HEK293T (cell line): ENCODE measurements around the gene SOX21.

Experiments used
- CTCF ChIA-PET: fragments of 350-600 bp; formaldehyde crosslinking; extraction: SDS; loops from one replicate; lab custom pipeline; 2021; ENCODE audit warnings: antibody characterized with exemption, inconsistent platforms; lab: Yijun Ruan, JAX
- POLR2A ChIA-PET: fragments of 350-600 bp; formaldehyde crosslinking; extraction: SDS; loops from one replicate; lab custom pipeline; 2020; ENCODE audit warnings: antibody characterized with exemption, inconsistent platforms; lab: Yijun Ruan, JAX
- DNase-seq: peaks from one replicate; pipeline ENCODE4 v3.0.0; 2012; ENCODE audit warnings: mixed read lengths; ENCODE audit errors: extremely low spot score
- ARNT ChIP-seq: fragments of 450-650 bp; IDR thresholded peaks from 2 replicates; pipeline ENCODE4 v1.6.1; 2017; ENCODE audit warnings: mild to moderate bottlenecking
- BHLHE40 ChIP-seq: fragments of 450-650 bp; IDR thresholded peaks from 2 replicates; pipeline ENCODE4 v1.6.1; 2016; ENCODE audit warnings: mild to moderate bottlenecking, moderate library complexity, borderline replicate concordance
- CTBP1 ChIP-seq: fragments of 450-650 bp; IDR thresholded peaks from 2 replicates; pipeline ENCODE4 v1.6.1; 2016; ENCODE audit warnings: borderline replicate concordance
- ELF4 ChIP-seq: fragments of 450-650 bp; IDR thresholded peaks from 2 replicates; pipeline ENCODE4 v1.6.1; 2017; ENCODE audit warnings: antibody characterized with exemption
- FOXA1 ChIP-seq: fragments of 450-650 bp; IDR thresholded peaks from 2 replicates; pipeline ENCODE4 v1.6.1; 2016; ENCODE audit warnings: mild to moderate bottlenecking
- FOXK2 ChIP-seq: fragments of 450-650 bp; IDR thresholded peaks from 2 replicates; pipeline ENCODE4 v1.6.1; 2016; ENCODE audit warnings: mild to moderate bottlenecking
- FOXM1 ChIP-seq: fragments of 450-650 bp; IDR thresholded peaks from 2 replicates; pipeline ENCODE4 v1.6.1; 2017; ENCODE audit warnings: mild to moderate bottlenecking, borderline replicate concordance
- HDGF ChIP-seq: fragments of 450-650 bp; IDR thresholded peaks from 2 replicates; pipeline ENCODE4 v1.6.1; 2017; ENCODE audit warnings: antibody characterized with exemption, borderline replicate concordance
- L3MBTL2 ChIP-seq: fragments of 450-650 bp; conservative IDR thresholded peaks from 2 replicates; pipeline ENCODE4 v1.6.1; 2016; ENCODE audit warnings: mild to moderate bottlenecking
- LEF1 ChIP-seq: fragments of 450-650 bp; IDR thresholded peaks from 2 replicates; pipeline ENCODE4 v1.6.1; 2017; ENCODE audit warnings: mild to moderate bottlenecking, borderline replicate concordance
- NFRKB ChIP-seq: fragments of 450-650 bp; IDR thresholded peaks from 2 replicates; pipeline ENCODE4 v1.6.1; 2016; ENCODE audit warnings: mild to moderate bottlenecking, moderate library complexity
- SP1 ChIP-seq: fragments of 450-650 bp; IDR thresholded peaks from 2 replicates; pipeline ENCODE4 v1.6.1; 2017
- SUZ12 ChIP-seq: fragments of 450-650 bp; IDR thresholded peaks from 2 replicates; pipeline ENCODE4 v1.6.1; 2016; ENCODE audit warnings: mild to moderate bottlenecking
- TARDBP ChIP-seq: fragments of 450-650 bp; IDR thresholded peaks from 2 replicates; pipeline ENCODE4 v1.6.1; 2016
- ZNF384 ChIP-seq: fragments of 450-650 bp; IDR thresholded peaks from 2 replicates; pipeline ENCODE4 v1.6.1; 2016
- TF ChIP-seq, protein P1 (sequence below): fragments of 450-650 bp; IDR thresholded peaks from 2 replicates; pipeline ENCODE4 v1.6.1; 2016

The SOX21 gene

GRCh38 chr13:94662274-94662945 lies 49.9 kb downstream of the SOX21 start:
- CTCF ChIA-PET: interaction anchor here (0.7 to 4.1 kb wide), 9 partner anchors 10 to 425 kb away, joined by 3 to 31 read pairs (median 4); no protein-coding TSS in a partner anchor
- DNase-seq: no peak
- TF ChIP-seq ARNT (no peak), NFRKB (no peak), ZNF384 (no peak), HDGF (no peak), ELF4 (no peak), L3MBTL2 (no peak), LEF1 (no peak), FOXK2 (no peak), SUZ12 (no peak), TARDBP (no peak), CTBP1 (no peak), FOXM1 (no peak), SP1 (no peak), FOXA1 (no peak), BHLHE40 (no peak)
- TF ChIP-seq, protein P1, sequence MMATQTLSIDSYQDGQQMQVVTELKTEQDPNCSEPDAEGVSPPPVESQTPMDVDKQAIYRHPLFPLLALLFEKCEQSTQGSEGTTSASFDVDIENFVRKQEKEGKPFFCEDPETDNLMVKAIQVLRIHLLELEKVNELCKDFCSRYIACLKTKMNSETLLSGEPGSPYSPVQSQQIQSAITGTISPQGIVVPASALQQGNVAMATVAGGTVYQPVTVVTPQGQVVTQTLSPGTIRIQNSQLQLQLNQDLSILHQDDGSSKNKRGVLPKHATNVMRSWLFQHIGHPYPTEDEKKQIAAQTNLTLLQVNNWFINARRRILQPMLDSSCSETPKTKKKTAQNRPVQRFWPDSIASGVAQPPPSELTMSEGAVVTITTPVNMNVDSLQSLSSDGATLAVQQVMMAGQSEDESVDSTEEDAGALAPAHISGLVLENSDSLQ: no peak
- POLR2A ChIA-PET: interaction anchor here (0.6 kb wide), 1 partner anchor 9 kb away, joined by 3 read pairs; no protein-coding TSS in a partner anchor

DNA sequence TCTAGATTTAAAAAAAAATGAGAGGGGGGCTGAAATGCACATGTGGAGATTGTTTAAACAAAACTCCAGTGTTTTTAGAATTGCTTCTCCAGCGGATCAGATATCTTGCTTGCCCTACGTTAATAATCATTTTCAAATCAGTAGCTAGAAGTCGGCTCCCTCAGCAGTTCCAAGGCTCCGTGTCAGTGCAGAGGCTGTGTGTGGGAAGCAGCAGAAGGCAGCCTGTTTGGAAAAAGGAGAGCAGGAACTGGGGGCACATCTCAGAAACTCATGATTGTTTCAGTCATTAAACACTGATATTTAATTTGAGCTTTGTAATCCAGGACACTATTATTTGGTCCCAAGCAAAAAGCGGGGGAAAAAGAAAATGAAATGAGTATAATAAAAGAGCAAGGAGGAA lies 50.9 kb downstream of the SOX21 start:
- ChIA-PET POLR2A (interaction anchor here (0.7 kb wide), 1 partner anchor 110 kb away, joined by 3 read pairs; no protein-coding TSS in a partner anchor), CTCF (interaction anchor here (0.6 to 4.1 kb wide), 20 partner anchors 11 to 1400 kb away, joined by 3 to 31 read pairs (median 3); no protein-coding TSS in a partner anchor)
- TF ChIP-seq ELF4 (no peak), NFRKB (no peak), L3MBTL2 (no peak), ARNT (no peak), ZNF384 (no peak), SP1 (no peak), FOXM1 (no peak), HDGF (no peak), LEF1 (no peak), FOXK2 (no peak), BHLHE40 (no peak), FOXA1 (no peak), CTBP1 (no peak), SUZ12 (no peak), TARDBP (no peak)
- TF ChIP-seq, protein P1: no peak
- DNase-seq: no peak

- no peak for DNase-seq
- TF ChIP-seq TARDBP (no peak), ARNT (no peak), BHLHE40 (no peak), ZNF384 (no peak), CTBP1 (no peak), ELF4 (no peak)
- POLR2A ChIA-PET: no interaction called here
- CTCF ChIA-PET: interaction anchor here (0.6 to 4.1 kb wide), 19 partner anchors 10 to 1399 kb away, joined by 3 to 31 read pairs (median 3); no protein-coding TSS in a partner anchor
Measured at GRCh38 chr13:94660695-94661326, 51.5 kb downstream of the SOX21 start.
